ENCODE measurements around the gene COX20.
A peak's percentile ranks its signal among the peaks of the same experiment; 100 is the strongest.
"Not testable (repeated sequence)": the region's sequence is repeated elsewhere in the genome, so short reads cannot be mapped to it uniquely, and the experiment has no call there.

Gene COX20

GRCh38 chr1:244822878-244823277, 12.6 kb upstream of the COX20 start:
- no peak for DNase-seq (ENCODE audit: low spot score)

- no peak for DNase-seq (ENCODE audit: low spot score)
Observed at GRCh38 chr1:244826712-244827111, 8.7 kb upstream of the COX20 start.

- no peak for DNase-seq (ENCODE audit: low spot score)
Observed at GRCh38 chr1:244830639-244831038, 4.8 kb upstream of the COX20 start.

- DNase-seq (ENCODE audit: low spot score) = not testable (repeated sequence)
Observed at GRCh38 chr1:244833260-244833659, 2.2 kb upstream of the COX20 start.

GRCh38 chr1:244833734-244834542, 1.5 kb upstream of the COX20 start:
- peak; percentile 72 for DNase-seq (ENCODE audit: low spot score)

GRCh38 chr1:244834543-244835275, 749 bp upstream of the COX20 start:
- DNase-seq (ENCODE audit: low spot score) = peak; percentile 92

GRCh38 chr1:244836135-244836521, 670 bp downstream of the COX20 start:
- DNase-seq (ENCODE audit: low spot score) = peak; percentile 60

- no peak for DNase-seq (ENCODE audit: low spot score)
Observed at GRCh38 chr1:244836584-244836983, 1.1 kb downstream of the COX20 start.

GRCh38 chr1:244837597-244838258, 2.3 kb downstream of the COX20 start:
- no peak for DNase-seq (ENCODE audit: low spot score)

GRCh38 chr1:244839656-244840055, 4.2 kb downstream of the COX20 start:
- no peak for DNase-seq (ENCODE audit: low spot score)

GRCh38 chr1:244840219-244840794, 4.8 kb downstream of the COX20 start:
- no peak for DNase-seq (ENCODE audit: low spot score)

- no peak for DNase-seq (ENCODE audit: low spot score)
Observed at GRCh38 chr1:244841273-244841927, 5.9 kb downstream of the COX20 start.

- no peak for DNase-seq (ENCODE audit: low spot score)
Observed at GRCh38 chr1:244843148-244843978, 7.9 kb downstream of the COX20 start.

GRCh38 chr1:244844155-244845121, 9.0 kb downstream of the COX20 start:
- no peak for DNase-seq (ENCODE audit: low spot score)

- no peak for DNase-seq (ENCODE audit: low spot score)
Observed at GRCh38 chr1:244846653-244847052, 11.2 kb downstream of the COX20 start.

GRCh38 chr1:244849189-244849866, 13.9 kb downstream of the COX20 start:
- no peak for DNase-seq (ENCODE audit: low spot score)

GRCh38 chr1:244850099-244850852, 14.8 kb downstream of the COX20 start:
- no peak for DNase-seq (ENCODE audit: low spot score)

- no peak for DNase-seq (ENCODE audit: low spot score)
Observed at GRCh38 chr1:244850896-244851295, 15.4 kb downstream of the COX20 start.

Measured in pons (tissue), 1 donor.